ENCODE data around the gene EFEMP2.

Gene EFEMP2

GRCh38 chr11:65899356-65900124 lies 26.9 kb upstream of the EFEMP2 start:
- peaks cover 56% of the 10 kb centered on the region for H3K27me3 ChIP-seq
- H3K9me3 ChIP-seq, result no peaks in the 10 kb centered on the region; the same call in 1 of the 2 replicates
- no peaks in the 10 kb centered on the region for H3K4me1 ChIP-seq
- no peaks in the 10 kb centered on the region for H3K36me3 ChIP-seq
- DNase-seq, result peak; percentile 47
- no peak for TF ChIP-seq CTCF (IDR thresholded peaks at IDR 0.05; ENCODE audit: low read depth, low read length)
- H3K4me3 ChIP-seq (ENCODE audit: low read depth, low read length), result no peak overlapping the region

- H3K4me3 ChIP-seq (ENCODE audit: low read depth, low read length), result no peak overlapping the region
- no peaks in the 10 kb centered on the region; the same call in 1 of the 2 replicates for H3K9me3 ChIP-seq
- no peaks in the 10 kb centered on the region; the same call in 1 of the 2 replicates for H3K4me1 ChIP-seq
- H3K27me3 ChIP-seq, result peaks cover 55% of the 10 kb centered on the region
- no peaks in the 10 kb centered on the region for H3K36me3 ChIP-seq
- no peak for TF ChIP-seq CTCF (IDR thresholded peaks at IDR 0.05; ENCODE audit: low read depth, low read length)
- DNase-seq, result no peak
Measured at GRCh38 chr11:65898656-65899355, 26.2 kb upstream of the EFEMP2 start.

- no peaks in the 10 kb centered on the region for H3K36me3 ChIP-seq
- H3K27me3 ChIP-seq, result peaks cover 38% of the 10 kb centered on the region
- no peaks in the 10 kb centered on the region; the same call in 1 of the 2 replicates for H3K4me1 ChIP-seq
- TF ChIP-seq CTCF (IDR thresholded peaks at IDR 0.05; ENCODE audit: low read depth, low read length), result no peak
- DNase-seq, result no peak
- H3K9me3 ChIP-seq, result no peaks in the 10 kb centered on the region; the same call in 1 of the 2 replicates
- H3K4me3 ChIP-seq (ENCODE audit: low read depth, low read length), result no peak overlapping the region
Measured at GRCh38 chr11:65897020-65897471, 24.4 kb upstream of the EFEMP2 start.

DNA sequence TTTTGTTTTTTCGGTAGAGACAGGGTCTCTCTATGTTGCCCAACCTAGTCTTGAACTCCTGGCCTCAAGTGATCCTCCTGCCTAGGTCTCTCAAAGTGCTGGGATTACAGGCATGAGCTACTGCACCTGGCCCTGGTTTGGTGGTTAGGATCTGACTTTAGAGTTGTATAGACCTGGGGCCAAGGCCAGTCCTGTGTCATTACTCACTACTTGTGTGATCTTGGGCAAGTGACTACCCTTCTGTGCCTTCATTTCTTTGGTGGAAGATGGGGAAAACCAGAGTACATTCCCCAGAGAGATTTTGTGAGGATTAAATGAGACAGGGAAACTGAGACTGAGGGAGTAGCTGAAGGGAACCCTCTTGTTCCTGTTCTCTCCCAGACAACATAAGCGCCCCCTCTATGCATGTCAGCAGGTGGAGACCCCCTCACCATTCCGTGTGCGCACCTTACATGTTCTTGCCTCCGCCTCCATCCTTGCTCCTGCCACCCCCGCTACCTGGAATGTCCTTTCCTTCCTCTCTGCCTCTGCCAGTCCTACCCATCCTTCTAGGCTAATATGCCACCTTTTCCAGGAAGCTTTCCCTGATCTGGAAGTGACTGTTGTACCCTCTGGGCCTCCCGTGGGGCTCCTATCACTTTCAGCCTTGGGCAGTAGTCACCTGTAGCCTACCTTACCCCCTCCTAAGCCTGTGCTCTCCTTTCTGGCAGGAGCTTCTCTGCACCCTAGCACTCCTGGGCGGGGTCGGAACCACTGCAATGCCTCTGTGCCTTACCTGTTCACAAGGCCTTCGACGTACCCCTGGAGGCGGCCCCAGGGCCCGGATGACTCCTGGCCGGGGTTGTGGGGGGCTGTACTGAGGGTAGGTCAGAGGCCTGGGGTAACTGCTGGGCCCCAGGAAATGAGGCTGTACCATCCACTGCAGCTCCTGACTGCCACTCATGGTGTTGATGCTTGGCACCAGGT lies 23.7 kb upstream of the EFEMP2 start:
- no peaks in the 10 kb centered on the region; the same call in none of the 2 replicates for H3K4me1 ChIP-seq
- no peaks in the 10 kb centered on the region for H3K36me3 ChIP-seq
- no peak for TF ChIP-seq CTCF (IDR thresholded peaks at IDR 0.05; ENCODE audit: low read depth, low read length)
- no peaks in the 10 kb centered on the region; the same call in 1 of the 2 replicates for H3K9me3 ChIP-seq
- H3K27me3 ChIP-seq, result peaks cover 33% of the 10 kb centered on the region
- H3K4me3 ChIP-seq (ENCODE audit: low read depth, low read length), result no peak overlapping the region
- DNase-seq, result no peak

- Histone ChIP-seq H3K4me1 (no peaks in the 10 kb centered on the region; the same call in none of the 2 replicates), H3K36me3 (no peaks in the 10 kb centered on the region), H3K27me3 (peaks cover 25% of the 10 kb centered on the region), H3K9me3 (no peaks in the 10 kb centered on the region; the same call in 1 of the 2 replicates), H3K4me3 (ENCODE audit: low read depth, low read length) (no peak overlapping the region)
- TF ChIP-seq CTCF (IDR thresholded peaks at IDR 0.05; ENCODE audit: low read depth, low read length), result no peak
- DNase-seq, result no peak
Measured at GRCh38 chr11:65895482-65895981, 22.9 kb upstream of the EFEMP2 start.
